Left renal cortex interstitium (tissue), 4 donors: ENCODE results near the gene PLCH2. TPM values are rescaled to one million over a fixed set of nuclear protein-coding genes. Genes with fewer than 3 reads are reported as not detected.
A peak's percentile ranks its signal among the peaks of the same experiment; 100 is the strongest.
"Not testable (repeated sequence)": the region's sequence is repeated elsewhere in the genome, so short reads cannot be mapped to it uniquely, and the experiment has no call there.

Source experiments
- DNase-seq, 4 donors: peaks; one replicate each; pipeline ENCODE4 v3.0.0-alpha.2; 2013; ENCODE audit warnings: low read depth in 4 of 4, low spot score in 2 of 4, missing footprints in 1 of 4
- polyA plus RNA-seq, 4 donors: library from polyadenylated mRNA; unstranded; fragments of 120-200 nt; gene quantifications; one replicate each; pipeline ENCODE4 v1.2.1, GENCODE V29; 2013; ENCODE audit not compliant: insufficient read length in 4 of 4

Gene PLCH2
- polyA plus RNA-seq, 4 donors: 1.2 to 2.1 (median 1.5) TPM

DNA sequence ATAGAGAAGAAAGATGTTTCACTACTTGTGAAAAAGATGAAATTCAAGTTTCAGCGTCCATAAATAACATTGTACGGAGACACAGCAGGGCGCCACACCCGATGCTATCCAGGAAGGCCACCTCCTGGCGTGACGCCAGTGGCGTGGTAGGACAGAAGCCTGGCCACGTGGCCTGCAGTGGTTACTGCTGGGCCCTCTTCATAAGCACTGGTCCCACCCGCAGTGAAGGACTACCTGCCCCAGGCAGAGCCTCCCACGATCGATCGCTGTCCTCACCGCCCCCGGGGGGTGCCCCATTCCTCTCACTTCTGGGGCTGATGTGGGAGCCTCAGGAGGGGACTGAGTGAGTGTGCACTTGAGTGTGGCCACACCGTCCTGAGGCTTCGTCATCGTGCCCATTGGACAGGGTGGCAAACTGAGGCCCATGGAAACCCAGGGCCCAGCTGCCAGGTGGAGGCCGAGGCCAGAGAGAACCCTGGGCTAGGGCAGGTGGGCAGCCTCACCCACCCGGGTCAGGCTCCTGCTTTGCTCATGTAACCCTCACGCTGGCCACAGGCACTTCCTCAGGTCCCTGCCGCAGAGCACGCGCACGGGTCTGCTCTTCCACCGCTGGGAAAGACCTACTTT lies 65.6 kb downstream of the PLCH2 start:
- no peak for DNase-seq

DNA sequence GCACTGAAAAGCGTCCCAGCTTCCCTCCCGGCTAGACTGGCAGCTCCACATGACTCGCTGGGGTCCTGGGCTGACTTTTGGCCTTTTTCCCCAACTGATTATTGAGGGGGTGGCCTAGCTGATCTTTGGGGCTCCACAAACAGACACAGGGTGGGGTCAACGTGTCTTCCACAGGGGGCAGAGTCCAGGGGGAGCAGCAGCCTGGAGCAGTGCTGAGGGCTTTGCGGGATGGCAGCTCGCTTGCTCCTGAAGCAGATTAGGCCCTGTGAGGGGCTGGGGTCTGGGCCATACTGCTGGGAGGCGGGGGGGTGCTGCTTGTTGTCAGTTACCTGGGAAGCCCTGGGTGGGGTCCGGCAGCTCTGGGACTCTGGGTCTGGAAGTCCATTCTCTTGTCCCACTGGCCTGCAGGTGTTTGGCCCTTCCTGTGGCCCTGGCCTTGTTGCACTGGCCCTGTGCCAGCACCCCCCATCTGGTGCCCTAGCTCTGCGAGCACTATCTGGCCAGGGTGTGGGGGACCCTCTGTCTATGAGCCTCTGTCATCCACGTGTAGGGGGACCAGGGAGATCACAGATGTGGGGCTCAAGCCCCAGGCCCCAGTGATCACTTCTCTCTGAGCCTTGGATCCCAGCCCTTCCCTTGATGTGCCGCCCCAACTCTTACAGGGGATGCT lies 66.3 kb downstream of the PLCH2 start:
- DNase-seq: no peak

DNA sequence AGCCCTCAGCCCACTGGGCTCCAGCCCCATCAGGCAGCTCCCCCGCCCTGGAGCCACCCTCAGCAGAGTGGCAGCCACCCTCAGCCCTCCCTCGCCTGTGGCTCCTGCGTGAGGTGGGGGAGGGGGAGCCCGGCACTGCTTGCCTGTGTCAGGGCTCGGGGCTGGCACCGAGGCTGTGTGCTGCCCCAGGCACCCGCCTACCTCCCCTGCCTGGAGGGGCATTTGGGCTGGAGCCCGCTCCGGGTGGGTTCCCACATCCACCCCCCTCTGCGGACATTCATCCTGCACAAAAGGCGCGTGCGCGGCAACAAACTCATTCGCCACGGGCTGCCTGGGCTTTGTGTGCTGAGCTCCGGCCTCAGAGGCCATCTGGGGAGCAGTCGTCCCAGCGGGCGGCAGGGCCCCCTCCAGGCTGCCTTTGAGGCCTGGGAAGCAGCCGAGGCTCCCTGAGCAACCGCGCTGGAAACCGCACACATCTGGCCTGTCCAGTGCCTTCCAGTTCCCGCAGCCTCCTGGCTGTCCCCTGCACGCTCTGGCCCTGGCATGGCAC lies 67.5 kb downstream of the PLCH2 start:
- no peak for DNase-seq

DNA sequence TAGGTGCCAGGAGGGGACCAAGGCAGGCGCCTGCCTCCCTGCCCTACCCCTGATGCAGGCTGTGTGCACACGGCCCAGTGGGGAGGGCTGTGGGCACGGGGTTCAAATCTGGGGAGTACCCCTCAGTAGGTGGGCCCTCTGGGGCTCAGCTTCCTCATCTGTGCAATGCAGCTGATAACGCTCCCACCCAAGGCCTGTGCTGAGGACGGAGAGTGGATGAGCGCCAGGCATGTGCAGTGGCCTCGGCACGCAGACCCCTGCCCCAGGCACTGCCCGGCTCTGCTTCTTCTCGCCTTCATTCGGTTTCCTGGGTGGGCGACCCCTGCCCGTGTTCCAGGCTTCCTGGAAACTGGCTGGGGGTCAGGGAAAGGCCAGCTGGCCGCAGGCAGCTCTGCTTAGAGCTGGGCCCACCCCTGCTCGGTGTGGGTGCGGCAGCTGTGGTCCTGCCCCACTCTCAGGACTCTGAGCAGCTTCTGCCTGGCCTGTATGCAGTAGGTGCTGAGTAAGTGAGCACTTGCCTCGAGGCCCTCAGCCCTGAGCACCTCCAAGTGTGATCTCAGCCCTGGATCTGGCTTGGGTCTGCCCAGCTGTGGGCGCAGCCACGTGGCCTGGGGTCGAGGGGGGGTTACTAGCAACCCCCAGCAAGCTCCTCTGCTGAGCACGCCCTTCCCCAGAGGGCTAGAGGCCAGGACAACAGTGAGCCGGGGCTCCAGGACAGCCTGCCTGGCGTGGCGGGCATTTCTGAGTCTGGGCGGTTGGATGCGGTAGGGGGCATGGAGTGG lies 68.2 kb downstream of the PLCH2 start:
- no peak for DNase-seq

DNA sequence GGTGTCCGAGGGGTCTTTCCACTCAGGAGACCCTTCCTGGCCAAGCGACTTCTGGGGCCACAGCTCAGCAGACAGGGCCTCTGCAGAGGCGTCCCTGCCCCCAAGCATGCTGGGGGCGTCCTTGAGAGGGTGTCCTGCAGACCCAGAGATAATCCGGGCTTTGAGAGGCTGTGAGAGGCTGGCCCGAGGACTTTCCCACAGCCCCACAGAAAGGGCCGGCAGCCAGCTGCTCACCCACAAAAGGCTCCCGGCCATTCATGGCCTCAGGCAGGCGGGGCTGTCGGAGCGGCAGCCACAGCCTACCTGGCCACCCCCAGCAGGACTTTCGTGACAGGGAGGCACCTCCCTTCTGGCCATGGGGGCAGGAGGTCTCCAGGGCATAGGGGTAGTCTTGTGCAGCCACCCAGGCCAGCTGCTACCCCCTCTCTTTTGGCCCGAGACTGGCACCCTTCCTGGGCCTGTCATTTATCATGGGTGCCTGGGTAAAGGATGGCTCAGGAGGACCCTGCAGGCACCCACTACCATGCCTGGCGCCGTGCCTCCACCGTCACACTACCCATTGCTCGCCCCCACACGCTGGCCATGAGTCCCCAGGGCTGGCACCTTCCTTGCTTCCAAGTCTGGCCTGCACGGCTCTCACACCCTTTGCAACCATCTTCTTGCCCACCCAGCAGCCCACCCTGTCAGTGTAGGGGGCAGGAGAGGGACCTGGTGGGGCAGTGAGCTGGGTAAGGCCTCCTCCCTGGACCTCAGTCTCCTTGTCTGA lies 69.0 kb downstream of the PLCH2 start:
- DNase-seq: no peak

DNA sequence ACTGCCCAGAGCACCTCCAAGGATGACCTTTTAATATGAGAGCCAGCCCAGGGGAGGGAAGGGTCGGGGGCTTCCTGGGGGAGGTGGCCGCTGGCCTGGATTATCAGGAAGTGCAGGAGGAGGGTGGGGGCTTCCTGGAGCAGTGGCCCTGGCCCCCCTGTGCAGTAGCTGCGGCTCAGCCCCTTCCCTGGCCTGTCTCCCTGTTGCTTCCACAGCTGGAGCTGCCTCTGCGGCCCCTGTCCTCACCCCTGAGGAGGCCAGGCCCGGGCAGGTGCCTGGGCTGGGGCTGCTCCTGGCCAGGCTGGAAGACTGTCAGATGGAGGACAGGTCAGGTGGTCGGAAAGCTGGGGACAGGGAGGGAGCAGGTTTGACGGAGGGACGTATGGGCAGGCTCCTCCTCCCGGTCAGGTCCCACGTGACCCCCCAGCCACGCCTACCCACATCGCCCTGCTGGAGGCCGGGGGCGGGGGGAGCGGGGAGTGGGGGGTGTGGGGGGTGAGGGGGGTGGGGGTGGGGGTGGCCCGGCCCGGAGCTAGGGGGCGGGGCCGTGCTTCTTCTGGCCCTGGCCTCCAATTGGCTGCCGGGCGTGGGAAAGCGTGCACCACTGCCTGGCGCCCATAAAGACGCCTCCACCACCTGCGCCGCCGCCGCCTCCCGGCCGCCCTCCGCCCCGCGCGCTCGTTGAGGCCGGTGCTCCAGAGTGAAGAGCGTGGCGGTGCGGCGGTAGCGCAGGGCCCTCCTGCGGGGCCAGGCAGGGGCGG lies 69.8 kb downstream of the PLCH2 start:
- DNase-seq: peak in 2 of 4 donors; percentile 65 to 70

DNA sequence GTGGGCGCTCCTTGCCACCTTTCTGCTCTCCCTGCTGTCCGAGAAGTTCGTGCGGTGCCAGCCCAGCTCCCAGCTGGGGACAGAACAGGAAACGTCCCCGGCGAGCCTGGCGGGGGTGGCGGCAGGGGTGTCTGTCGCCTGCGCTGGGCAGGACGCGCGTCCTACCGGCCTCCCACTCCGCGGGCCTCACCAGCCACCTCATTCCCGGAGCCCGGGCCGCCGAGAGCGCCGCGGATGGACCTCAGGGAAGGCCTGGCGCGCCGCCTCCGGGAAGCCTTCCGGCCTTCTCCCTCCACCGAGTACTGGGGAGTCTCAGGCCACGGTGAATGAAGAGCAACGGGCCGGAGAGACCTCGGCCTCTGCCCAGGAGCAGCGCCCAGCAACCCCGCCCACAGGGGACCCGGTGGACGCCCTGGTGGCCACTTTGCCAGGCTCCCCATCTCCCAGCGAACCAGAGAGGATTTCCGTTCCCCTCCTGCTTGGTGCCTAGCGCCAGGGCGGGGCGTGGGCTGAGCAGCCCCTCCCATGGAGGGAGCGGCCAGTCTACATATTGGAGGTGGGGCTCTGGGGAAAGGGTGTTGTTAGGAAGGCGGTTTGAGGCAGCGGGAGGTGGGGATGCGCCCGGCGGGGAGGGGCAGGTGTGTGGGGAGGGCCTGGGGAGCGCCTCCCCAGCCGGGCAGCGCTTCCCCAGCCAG lies 70.6 kb downstream of the PLCH2 start:
- no peak for DNase-seq

DNA sequence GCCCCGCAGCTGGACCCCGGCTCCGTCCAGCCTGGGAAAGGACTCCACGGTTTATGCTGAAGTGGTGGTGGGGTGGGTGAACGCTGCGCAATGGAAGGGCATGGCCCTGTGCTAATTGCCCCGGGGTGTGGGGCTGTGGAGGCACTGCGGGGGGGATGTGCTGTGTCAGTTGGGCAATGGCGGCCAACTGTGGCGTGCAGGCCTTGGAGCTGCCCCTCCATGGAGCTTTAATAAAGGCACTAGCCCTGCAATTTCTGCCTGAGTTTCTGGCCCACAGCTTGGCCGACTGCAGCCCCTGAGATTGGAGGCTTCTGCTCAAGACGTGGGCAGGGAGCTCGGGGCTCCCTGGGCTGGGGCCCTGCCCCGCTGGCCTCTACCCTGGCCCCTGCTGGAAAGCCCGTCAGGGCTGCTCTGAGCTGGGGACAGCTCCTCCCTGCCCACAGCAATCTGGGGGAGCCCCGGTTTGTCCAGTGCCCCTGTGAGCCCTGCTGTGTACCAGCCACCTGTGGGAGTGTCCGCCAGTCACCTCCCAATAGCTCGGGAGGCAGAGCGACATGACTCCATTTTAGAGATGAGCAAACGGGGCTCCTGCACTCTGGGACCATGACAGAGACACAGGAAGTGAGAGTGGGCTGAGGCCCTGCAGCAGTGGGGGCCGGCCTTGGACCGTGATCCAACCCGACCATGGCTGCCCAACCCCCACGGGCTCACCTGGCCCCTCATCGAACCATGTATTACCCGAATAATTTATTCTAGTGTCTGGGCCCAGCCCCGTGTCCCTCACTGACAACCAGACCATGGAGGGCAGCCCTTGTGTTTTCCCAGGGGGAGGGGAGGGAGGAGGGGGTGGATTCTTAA lies 71.3 kb downstream of the PLCH2 start:
- DNase-seq: no peak

DNA sequence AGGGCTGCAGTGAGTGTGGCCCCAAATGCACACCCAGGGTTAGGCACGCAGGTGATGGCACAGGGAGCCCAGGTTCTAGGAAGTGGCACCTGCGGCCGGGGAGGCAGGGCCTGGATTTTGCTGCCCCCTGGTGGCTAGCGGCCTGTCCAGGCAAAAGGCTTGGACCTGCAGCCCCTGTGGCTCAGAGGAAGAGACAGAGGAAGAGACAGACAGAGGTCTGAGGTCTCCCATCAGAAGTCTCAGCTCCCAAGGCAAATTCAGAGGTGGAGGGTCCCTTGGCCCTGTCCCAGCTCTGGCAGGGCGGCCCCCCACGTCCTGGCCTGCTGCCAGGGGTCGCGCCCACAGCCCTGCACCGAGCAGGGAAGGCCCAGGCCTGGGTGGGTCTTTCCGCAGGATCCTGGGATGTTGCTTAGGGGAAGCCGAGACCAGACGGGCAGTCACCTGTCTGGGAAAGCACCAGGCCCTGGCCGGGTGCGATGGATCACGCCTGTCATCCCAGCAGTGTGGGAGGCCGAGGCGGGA lies 72.0 kb downstream of the PLCH2 start:
- peak in 2 of 4 donors; percentile 64 to 73 for DNase-seq

DNA sequence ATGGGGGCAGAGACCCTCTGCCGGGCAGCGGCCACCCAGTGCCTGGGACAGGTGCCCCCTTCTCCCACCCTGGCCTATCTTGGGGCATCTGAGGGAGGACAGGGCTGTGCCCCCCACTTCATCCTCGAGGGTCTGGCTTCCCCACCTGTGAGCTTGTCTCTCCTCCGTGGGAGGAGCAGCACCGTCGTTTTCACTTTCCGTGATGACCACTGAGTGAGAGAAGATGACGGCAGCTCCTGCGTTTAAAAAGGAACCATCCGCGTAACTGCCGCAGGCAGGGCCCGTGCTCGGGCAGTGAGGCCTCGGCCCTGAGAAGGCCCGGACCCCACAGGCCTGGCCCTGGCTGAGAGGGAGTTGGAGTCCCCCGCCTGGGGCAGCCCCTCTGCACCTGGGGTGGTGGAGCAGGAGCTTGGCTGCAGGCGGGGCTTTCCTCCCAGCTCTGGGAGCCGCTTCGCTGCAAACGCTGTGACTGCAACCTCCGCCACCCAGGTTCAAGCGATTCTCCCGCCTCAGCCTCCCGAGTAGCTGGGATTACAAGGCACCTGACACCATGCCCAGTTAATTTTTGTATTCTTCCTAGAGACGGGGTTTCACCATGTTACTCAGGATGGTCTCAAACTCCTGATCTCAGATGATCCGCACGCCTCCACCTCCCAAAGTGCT lies 73.4 kb downstream of the PLCH2 start:
- DNase-seq: not testable (repeated sequence)

DNA sequence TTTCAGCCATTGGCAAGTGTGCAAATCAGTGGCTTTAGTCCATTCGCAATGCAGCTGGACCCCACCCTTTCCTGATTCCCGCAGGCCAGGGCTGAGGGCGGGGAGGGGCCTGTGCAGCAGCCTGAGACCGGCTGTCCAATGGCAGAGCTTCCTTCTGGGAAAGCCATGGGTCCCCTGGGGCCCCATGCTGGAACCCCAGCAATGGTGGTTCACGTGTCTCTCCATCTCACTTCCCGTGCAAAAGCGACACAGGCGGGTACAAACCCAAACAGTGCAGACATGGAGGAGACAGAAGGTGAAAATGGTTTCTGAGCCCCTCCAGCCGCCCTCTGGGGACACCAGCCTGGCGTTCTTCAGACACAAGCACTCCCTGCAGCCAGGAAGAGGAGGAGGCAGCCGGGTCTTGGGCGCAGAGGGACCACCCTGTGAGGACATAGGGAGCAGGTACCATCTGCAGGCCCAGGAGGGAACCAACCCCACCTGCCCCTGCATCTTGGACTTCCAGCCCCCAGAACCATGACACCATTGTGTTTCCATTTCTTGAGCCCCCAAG lies 74.3 kb downstream of the PLCH2 start:
- not testable (repeated sequence) for DNase-seq

DNA sequence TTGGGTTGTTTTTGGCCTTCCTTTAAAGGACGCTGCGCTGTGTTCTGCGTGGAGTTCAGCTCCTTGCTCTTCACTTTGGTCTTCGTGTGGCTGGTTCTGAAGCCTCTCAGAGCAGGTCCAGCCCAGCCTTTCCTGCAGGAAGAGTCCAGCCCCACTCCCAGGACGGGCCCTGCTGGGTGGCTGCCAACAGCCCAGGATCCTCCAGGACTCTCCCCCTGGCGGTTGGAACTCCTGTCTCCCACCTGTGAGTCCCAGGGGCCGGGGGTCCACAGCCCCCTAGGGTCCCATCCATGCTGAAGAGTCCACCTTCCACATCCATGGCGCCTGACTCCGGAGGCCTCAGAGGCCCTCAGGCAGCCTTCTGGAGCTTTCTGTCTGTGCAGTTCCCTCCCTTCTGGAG lies 75.5 kb downstream of the PLCH2 start:
- not testable (repeated sequence) for DNase-seq

DNA sequence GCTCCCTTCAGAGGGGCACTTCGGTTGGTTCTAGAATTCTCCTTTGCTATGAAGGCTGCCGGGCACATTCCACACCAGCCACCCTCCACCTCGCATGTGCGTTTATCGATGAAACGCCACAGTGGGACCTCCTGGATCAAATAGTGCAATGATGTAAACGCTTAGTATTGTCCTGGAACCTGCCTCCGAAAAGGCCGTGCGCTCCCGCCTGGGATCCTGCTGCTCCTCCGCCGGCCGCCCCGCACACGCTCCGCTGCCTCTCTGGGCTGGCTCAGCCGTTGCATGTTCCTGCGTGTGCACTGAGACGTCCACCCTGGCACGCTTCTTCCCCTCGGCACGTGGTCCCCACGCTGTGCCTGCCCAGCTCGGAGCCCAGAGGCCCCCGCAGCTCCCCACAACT lies 76.1 kb downstream of the PLCH2 start:
- DNase-seq: no peak

DNA sequence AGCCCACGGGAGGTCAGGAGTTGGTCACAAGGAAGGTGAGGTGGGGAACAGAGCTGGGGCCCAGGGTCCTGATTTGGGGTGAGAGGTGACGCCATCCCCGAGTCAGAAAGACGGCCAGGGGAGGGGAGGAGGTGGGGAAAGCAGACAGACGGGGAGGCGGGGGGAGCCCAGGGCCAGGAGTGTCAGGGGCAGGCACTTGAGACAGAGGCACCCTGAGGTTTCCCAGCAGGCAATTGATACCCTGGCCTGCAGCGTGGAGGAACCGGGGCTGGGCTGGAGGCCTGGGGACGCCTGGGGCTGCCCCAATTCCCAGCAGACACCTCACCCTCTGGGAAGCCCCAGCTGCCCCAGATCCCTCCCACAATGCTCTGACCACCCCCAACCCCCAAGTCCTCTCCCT lies 77.0 kb downstream of the PLCH2 start:
- not testable (repeated sequence) for DNase-seq

DNA sequence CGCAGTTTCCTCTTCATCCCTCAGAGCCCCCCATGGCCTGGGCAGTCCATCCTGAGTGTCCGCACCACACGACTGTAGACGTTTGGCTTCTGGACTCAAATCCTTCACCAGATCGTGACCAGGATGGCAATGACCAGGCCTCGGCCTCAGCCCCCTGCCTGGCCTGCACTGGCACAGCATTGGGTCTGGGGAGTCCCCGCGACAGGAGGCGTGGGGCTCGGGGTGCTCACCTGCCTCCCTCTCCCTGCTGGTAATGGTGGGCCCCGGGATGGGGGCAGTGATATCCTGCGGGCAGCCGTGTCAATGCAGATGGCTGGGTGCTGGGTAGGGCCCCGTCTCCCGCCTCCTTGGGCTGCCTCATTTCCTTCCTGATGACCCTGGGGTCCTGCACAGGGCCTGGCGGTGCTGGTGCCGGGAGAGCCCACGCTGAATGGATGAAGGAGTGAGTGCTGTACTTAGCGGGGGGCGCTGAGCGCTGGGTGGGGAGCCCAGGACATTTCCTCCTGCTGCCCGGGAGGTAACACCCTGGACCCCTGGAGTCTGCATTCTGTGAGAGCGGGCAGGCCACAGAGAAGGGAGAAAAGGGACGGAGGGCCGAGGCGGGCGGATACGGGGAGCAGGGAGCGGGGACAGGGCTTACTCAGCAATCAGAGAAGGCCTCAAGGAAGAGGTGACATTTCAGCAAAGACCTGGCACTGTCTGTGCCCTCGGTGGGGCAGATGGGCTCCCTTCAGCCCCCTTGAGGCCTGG lies 78.0 kb downstream of the PLCH2 start:
- DNase-seq: no peak

DNA sequence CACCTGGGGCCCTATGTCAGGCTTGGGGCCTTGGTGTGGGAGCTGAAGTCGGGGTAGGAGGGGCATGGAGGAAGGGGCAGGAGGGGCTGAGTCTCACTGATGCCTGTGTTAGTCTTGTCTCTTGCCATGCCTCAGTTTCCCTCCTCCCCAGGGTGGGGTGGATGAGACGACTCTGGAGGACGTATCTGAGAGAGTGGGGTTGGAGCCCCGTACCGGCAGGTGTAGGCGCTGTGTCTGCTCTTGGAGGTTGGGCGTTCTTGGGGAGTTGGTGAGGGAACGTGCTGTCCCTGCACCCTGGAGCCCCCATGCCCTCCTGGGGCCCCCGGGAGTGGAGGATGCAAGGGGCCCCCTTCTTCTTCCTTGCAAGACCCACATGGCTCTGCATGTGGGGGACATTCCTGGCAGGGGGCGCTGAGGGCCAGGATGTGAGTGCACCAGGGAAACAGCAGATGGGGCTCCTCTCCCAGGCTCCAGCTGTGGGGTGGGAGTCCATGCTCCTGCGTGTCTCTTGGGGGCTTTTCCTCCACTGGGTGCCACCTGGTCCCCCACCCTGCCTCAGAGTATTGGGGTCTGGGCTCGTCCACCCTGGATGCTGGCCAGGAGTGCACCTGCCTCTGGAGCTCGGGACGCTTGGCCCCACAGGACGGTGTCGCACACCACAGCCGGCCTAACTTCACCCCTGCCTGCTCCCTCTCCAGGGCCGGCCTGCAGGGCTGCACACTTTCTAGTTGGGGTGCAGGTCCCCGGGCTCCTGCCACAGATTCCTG lies 78.7 kb downstream of the PLCH2 start:
- no peak for DNase-seq
